Measurements from ENCODE around the gene FAHD1.
"Not testable (repeated sequence)": the region's sequence is repeated elsewhere in the genome, so short reads cannot be mapped to it uniquely, and the experiment has no call there.

The FAHD1 gene

DNA sequence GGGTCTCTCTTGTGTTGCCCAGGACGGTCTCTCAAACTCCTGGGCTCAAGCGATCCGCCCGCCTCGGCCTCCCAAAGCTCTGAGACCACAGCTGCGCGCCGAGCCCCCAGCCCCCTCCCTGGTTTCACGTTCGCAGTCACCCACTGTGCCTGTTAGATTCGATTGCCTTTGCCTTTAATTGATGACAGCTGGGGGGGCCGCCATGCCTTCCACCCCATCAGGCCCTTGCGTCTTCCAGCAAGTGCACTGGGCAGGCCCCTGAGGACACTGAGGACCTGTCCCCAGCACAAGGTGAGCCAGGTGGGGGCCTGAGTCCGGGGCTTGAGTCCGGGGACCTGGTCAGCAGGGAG lies 36.8 kb upstream of the FAHD1 start:
- DNase-seq: no peak

DNA sequence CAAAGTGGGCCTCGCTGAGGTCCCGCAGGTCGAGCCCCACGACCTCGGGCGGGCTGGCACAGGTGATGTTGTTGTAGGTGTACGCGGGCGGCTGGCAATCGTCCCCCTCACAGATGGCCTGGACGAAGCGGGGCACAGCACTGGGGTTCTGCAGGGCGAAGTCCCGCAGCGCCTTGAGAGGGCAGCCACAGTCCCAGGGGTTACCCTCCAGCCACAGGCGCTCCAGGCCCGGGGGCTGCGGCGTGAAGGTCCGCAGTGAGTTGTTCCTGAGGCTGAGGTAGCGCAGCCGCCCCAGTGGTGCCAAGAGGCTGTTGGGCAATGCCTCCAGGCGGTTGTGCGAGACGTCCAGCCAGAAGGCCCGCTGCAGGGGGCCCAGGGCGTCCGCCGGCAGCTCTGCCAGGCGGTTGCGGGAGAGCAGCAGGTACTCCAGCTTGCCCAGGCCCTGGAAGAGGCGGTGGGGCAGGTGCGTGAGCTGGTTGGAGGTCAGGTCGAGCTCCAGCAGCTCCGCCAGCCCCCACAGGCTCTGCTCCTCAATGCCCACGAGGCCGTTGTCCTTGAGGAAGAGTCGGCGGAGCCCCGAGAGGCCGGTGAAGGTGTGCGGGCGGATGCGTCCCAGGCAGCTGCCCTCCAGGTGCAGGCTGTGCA lies 36.3 kb upstream of the FAHD1 start:
- DNase-seq: no peak

DNA sequence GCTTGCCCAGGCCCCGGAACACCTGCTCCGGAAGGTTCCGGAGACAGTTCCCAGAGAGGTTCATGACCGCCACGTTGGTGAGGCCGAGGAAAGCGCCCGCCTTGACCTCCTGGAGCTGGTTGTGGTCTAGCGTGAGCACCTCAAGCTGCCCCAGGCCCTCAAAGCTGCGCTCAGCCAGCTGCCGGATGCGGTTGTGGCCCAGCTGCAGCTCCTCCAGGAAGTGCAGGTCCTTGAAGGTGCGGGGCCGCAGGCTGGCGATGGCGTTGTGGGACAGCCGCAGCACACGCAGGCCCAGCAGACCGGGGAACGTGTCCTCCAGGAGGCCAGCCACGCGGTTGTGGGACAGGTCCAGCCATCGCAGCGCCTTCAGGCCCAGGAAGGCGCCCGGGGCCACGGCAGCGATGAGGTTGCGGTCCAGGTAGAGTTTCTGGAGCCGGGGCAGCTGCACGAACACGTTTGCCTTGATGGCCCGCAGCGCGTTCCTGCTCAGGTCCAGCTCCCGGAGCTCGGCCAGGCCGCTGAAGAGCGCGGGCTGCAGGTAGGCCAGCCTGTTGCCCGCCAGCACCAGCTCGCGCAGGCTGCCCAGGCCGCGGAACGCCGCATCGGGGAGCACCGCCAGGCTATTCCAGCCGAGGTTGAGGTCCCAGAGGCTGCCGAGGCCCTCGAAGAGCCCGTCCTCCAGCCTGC lies 35.6 kb upstream of the FAHD1 start:
- DNase-seq: no peak

DNA sequence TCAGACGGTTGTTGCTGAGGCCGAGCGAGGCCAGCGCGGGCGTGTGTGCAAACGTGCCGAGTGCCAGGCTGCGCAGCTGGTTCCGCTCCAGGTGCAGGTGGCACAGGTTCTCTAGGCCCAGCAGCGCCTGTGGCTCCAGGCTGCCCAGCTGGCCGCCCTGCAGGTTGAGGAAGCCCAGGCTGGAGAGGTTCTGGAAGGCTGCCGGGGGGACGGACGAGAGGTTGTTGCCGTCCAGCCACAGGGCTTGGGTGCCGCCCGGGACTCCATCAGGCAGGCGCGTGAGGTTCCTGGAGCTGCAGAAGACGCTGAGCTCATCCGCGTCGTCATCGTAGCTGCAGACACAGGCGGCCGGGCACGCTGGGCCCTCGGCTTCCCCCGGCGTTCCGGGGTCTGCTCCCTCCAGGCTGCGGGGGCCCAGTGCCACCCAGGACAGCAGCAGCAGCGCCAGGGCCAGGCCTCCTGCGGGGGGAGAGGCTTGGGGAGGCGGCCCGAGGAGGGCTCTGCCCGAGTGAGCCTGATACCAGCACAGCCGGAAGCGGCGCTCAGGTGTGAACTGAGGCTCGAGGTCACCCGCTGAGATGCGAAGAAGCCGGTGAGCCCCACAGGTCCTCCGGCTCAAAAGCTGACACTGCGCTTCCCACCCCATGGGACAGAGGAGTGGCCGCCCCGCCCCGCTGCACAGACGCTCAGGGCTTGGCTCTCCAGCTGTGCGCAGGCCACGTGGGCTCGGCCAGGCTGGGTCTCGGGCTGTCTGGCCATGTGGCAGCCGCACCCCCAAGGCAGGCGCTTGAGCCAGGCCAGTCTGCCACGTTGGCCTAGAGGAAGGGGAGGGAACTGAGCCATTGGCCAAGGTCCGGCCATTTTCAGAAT lies 34.8 kb upstream of the FAHD1 start:
- DNase-seq: no peak

DNA sequence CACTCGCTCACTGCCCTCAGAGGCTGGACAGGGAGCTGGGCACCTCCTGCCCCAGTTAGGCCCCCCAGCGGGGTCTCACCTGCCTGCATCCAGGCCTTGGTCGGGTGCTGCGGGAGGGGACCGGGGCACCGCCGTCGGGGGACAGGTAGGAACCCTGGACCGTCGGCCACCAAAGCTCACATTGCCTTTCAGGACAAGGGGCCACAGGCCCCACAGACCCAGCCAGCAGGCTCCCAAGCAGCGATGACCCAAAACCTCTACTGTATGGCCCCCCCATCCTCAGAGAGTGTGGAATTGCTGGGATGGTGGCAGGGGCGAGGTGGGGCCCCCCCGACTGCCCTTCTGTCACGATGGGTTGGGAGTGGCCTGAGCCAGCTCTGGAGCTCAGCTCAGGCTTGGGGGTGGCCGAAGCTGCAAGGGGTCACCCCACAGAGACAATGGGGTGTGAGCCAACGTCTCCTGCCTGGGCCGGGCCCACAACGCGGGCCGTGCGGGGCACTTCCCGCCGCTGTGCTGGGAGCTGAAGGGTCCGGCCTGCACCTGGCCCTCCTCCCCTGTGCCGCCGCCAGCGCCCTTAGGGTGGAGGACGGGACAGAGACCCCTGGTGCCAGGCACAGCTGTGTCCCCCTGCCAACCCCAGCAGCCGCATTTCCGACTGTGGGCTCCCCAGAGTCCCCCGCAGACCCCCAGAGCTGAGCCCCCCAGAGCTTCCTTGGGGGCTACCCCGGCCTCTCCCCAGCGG lies 34.0 kb upstream of the FAHD1 start:
- no peak for DNase-seq

DNA sequence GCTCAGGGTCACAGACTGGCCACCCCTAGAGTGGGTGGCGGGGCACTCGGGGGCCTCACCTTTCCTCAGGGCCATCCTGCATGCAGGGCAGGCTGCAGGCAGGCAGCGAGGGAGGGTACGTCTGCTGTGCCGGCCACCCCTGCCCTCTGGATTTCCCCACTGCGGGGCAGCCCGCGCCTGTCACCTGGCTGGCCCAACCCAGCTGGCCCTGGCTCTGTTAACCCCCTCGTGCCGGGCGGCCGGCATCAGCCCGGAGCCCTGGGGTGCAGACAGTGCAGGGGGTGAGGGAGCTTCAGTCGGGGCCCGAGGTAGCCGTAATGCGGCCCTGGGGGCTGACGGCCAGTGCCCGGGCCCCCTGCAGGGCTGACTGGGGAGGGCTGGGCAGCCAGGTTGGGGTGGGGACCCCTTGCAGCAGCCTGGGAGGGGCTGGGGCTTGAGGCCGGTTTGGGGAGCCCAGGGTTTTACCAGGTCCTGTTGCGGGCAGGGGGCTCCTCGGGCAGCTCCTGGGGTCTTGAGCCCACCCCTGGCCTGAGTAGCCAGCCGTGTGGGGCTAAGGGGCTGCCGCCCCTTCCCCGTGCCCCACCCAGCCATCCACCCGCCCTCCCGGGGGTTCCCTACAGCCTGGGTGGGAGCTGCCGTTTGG lies 33.3 kb upstream of the FAHD1 start, which contains the start of gene IGFALS:
IGFALS (minus strand) TSS at position 128 of the 643 bp plus-strand sequence; CDS start at position 75, 53 bp downstream.
- DNase-seq: no peak

DNA sequence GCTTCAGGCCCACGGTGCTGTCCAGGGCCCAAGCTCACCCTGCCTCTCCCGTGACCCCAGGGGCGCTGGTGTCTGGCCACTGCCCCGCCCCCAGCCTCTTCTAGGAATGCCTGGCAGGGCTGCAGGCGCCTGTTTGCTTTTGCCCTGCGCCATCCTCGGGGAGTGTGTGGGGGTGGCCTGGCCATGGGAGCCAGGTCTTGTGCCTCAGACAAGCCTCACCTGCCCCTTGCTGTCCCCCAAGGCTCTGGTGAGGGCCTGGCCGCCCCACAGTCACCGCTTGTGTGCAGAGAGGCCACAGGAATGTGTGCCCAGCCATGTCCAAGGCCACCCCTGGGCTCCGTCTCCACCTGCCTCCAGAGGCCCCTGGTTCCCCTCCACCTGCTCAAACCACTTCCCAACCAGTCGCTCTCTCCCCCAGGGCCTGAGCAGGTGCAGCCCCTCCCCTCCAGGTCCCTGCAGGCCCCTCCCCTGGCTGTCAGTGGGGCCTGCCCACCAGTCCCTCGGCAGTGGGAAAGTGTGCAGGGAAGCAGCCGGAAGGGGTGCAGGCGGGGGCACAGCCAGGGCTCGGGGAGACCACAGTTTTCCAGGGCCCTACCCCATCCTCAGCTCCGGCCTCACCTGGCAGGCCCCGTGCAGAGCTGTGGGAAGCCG lies 32.7 kb upstream of the FAHD1 start:
- no peak for DNase-seq

DNA sequence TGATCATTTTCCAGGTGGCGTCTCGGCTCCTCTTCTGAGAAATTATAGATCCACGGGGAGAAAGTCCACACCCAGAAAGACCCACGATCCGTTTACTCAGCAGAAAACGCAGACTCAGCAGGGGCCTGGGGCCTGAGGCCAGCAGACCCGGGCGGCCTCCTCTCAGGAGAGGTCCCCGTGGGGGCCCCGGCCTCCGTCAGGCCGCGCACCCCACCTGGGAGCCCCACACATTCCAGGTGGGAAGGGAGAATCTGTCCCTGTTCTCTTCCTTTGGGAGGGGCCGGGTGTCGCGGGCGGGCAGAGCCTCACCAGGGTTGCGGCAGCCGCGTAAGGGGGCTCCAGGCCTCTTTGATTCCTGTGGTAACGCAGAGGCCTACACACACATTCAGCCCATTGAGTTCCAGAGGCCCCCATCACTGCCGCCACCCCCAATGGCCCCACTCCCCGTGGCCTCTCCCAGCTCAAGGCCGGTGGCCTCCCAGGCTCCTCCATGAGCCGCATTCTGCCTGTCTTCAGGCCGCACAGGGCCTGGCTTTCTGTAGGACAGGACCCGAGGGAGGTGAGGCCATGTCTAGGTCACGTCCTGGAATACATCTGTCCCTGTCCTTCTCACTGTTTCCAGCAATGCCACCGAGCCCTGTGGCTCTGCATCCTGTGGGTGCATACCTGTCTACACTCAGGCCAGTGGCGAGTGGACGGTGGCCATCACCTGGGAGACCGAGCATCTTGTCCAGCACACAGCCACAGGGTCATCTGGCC lies 31.9 kb upstream of the FAHD1 start:
- DNase-seq: no peak

DNA sequence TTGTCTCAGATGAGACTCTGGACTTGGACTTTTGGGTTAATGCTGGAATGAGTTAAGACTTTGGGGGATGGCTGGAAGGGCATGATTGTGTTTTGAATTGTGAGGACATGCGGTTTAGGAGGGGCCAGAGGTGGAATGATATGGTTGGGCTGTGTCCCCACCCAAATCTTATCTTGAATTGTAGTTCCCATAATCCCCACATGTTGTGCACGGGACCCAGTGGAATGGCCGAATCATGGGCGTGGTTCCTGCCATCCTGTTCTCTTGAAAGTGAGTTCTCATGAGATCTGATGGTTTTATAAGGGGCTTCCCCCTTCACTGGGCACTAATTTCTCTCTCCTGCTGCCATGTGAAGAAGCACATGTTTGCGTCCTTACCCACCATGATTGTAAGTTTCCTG lies 27.7 kb upstream of the FAHD1 start:
- not testable (repeated sequence) for DNase-seq

DNA sequence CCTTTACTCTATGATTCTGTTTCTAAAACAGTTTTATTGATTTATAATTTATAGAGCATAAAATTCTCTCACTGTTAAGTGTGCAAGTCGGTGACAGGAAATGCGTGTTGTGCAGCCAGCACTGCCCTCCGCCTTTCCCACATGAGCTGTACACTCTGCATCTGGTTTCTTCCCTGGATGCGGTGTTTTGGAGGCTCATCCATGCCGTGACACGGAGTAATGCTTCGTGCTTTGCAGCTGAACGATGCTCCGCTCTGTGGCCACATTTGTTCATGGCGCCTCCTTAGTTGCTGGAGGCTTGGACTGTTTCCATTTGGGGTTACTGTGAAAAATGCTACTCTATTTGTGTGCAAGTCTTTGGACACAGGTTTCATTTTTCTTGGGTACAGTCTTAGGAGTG lies 26.3 kb upstream of the FAHD1 start:
- no peak for DNase-seq

DNA sequence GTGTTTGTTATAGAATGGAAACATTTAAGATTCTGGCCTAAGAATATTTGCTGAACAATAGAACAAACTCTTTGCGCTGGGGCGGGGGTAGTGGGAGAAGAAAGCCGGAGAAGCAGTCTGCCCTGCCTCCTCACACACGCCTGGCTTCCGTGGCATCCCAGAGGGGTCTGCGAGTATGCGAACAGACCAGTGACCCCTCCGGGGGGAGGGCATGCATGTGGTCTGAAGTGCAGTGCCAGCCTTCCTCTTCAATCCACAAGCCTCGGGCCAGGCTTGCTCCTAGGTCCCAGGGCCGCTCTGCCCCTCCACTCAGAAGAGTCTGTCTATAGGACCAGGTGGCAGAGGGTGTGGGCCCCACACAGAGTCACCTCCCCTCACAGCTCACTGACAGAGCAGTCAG lies 19.4 kb upstream of the FAHD1 start:
- no peak for DNase-seq

DNA sequence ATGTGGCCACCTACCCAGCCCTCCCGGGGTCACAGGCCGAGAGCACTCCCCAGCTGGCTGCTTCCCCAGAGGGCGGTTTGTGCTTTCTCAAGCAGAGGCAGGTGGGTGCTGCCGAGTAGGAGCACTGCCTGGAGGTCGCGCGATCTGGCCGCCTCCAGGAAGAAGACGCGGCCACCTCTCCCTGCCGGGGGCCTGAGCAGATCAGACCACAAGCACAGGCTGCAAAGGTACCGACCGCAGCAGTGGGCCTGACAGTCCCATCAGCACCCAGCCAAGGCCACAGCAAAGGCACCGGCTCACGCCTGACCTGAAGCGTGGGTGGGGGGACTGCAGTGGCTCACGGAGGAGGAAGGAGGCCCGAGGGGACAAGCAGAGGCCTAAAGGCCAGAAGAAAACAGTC lies 18.3 kb upstream of the FAHD1 start:
- no peak for DNase-seq

DNA sequence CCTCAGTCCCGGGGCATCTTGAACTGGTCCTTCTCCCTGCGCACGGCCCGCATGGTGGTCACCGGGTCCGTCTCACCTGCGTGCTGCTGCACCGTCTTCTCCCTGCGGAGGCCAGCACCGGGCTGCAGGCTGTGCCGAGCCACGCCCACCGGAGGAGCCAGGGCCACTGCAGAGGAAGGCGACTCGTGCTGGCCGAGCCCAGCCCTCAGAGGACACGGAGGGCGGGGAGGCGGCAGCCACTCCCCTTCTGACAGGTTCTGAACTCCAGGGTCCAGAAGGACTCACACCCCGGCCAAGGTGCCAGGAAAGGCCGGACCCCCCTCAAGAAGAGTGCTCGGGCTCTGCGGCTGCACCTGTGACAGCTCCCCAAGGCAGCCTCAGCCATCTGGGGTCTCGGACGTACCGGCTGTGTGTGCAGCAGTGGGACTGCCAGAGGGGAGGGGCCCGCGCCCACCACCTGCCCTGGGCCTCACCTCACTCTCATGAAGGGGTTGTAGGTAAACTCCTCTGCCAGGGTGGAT lies 17.7 kb upstream of the FAHD1 start:
- no peak for DNase-seq

DNA sequence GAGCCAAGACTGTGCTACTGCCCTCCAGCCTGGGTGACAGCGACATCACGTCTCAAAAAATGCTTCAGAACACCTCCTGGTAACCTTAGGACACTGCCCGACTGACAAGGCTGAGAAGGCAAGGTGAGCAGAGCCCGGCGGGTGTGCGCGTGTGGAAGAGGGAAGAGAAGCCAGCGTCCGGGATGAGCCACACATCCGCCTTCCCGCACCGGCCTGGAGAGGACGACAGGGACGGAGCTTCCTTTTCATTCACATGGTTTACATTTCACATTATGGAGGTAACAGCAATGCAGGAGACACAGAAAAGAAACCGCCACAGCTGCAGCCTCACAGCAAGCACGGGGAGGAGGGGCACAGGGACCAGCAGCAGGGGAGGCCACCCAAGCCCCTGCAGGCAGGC lies 16.9 kb upstream of the FAHD1 start:
- DNase-seq: no peak

DNA sequence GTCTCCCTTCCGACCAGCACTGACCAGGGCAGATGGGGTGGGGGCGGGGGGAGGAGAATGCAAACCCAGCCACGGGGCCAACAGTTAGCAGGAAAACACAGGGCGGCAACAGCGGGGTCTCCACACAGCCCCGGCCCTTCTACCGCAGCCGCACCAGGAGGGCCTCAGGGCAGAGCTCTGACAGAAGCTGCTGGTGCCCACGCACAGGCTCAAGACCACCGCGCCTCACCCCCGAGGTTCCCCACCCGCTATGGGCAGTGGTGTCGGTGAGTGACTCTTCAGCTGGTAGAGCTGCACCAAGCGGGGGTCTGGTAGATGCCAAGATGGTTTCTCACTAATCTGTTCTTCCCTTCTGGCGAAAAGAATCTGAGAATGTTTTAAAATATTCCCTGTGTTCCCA lies 16.5 kb upstream of the FAHD1 start:
- DNase-seq: no peak

DNA sequence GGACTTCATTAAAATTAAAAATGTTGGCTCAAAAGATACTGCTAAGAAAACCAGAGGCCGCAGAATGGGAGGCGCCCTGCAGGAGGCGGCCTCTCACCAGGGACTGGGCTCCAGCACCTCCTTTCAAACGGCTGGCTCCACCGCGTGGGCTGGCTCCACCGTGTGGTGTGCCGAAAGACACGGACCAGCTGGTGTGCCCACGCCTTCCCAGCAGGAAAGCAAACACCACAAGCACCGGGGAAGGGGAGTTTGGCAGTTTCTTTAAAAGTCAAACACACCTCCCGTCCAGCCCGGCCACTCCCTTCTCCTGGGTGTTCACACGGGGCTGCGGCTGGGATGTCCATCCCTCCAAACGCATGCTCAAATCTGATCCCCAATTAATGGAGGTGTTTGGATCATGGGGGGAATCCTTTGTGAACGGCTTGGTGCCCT lies 14.3 kb upstream of the FAHD1 start:
- peak; percentile 0 for DNase-seq

DNA sequence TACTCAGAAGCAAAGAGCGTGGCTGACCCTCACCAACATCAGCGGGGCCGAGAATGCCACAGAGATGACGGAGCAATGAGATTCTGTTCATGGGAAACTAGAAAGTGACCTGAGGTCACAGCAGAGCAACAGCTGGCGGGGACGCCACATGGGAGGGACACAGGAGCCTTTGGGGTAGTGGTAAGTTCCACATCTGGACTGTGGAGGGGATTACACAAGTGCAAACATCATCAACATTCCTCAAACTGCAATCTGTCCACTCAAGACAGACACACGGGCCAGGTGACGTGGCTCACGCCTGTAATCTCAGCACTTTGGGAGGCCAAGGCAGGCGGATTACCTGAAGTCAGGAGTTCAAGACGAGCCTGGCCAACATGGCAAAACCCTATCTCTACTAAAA lies 11.5 kb upstream of the FAHD1 start:
- DNase-seq: no peak

DNA sequence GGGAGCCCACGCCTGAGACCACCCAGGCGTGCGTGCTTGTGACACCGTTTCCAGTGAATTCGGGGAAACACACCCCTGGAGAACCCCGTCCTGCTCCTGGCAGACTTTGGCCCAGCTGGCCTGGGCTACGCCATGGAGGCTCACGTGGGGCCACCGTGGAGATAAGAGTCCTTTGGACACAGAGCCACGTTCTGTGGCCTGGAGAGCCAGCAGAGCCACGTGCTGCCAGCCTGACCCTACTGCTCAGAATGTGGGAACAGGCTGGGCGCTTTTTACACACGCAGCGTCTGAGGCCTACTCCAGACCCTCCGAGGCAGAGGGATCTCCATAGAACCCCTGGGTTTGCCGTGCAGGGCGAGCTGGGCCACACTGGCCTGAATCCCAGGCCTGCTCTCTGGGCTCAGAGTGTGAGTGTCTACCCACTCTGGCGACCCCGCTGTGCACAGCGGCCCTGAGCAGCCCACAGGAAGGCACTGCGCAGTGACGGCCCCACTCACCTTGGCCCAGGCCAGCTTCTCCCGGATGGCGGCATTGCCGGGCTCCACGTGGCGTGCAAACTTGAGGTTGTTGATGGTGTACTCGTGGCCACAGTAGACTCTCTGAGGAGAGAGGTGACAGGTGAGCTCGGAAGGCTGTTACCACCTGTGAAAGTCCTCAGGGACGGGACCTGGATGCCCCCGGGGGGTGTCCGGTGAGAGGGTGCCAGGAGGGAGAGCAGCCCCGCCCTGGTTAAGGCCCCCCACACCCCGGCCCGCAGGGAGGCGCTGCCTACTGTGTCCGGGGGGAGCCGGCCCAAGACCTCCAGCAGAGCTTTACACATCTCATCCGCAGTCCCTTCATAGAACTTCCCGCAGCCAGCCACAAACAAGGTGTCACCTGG lies 10.4 kb upstream of the FAHD1 start:
- no peak for DNase-seq

DNA sequence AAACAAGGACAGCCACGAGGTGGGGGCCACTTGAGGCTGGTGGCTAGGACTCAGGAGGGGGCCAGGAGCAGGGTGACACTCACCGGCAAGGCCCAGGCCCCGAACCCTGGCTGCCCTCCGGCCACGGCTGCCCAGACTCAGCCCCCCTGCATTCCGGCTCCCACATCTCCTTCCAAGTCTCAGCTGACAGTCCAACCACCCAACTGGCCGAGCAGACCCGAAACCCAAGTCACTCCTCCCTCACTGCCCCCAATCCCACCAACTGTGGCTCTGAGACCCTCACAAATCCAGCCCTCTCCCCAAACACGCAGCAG lies 9.8 kb upstream of the FAHD1 start:
- no peak for DNase-seq

DNA sequence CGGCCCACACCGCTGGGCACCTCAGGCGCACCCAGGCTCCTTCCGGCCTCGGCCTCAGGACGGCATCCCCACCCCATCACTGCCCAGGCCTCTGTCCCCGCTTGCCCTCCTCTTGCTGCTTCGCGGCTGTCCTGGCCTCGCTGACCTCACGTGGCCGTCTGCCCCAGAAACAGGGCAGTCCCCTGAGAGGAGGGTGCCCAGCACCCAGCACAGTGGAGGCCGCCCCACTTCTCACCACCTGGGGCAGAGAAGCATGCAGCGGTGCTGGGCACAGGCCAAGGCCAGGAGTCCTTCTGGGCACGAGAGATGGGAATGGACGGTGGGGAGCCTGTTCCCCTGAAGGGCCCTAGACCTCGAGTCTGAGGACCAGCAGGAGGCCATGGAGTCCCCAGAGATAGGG lies 9.3 kb upstream of the FAHD1 start:
- DNase-seq: no peak
